Transverse colon (tissue), 4 donors: ENCODE results near the gene RALGPS1. TPM values are rescaled to one million over a fixed set of nuclear protein-coding genes. Genes with fewer than 3 reads are reported as not detected.

Source experiments
- DNase-seq: peaks from one replicate; pipeline ENCODE4 v3.0.0-alpha.2; 2019
- H3K27ac ChIP-seq, 4 donors: fragments of 200-600 bp; sonication (generic); 2 replicates each; pipeline ENCODE4 v1.5.1; 2016 to 2018; ENCODE audit warnings: inconsistent platforms in 4 of 4
- H3K27me3 ChIP-seq: fragments of 200-600 bp; sonication (generic); 2 replicates; pipeline ENCODE4 v1.5.1; 2017; ENCODE audit warnings: inconsistent platforms
- H3K36me3 ChIP-seq, 4 donors: fragments of 200-600 bp; sonication (generic); 2 replicates each; pipeline ENCODE4 v1.5.1; 2017 to 2019; ENCODE audit warnings: inconsistent platforms in 4 of 4
- H3K4me1 ChIP-seq, 4 donors: fragments of 200-600 bp; sonication (generic); 2 replicates each; pipeline ENCODE4 v1.5.1; 2017 to 2020; ENCODE audit warnings: inconsistent platforms in 4 of 4
- H3K4me3 ChIP-seq, 4 donors: fragments of 200-600 bp; sonication (generic); 1 replicate in 1 of 4; 2 replicates in 3 of 4; pipeline versions ENCODE4 v1.5.1 to v1.6.1; 2017 to 2019; ENCODE audit warnings: inconsistent platforms in 4 of 4
- H3K9me3 ChIP-seq, 2 donors: fragments of 200-600 bp; sonication (generic); 2 replicates each; pipeline ENCODE4 v1.5.1; 2017 to 2019; ENCODE audit warnings: inconsistent platforms in 2 of 2
- EP300 ChIP-seq: sonication (generic); formaldehyde crosslinking; IDR thresholded peaks from one replicate; pipeline ENCODE4 v1.6.1; 2017; ENCODE audit warnings: antibody characterized with exemption, low read depth
- POLR2A ChIP-seq: fragments of 450-650 bp; IDR thresholded peaks from one replicate; pipeline ENCODE4 v1.6.1; 2016; ENCODE audit warnings: antibody characterized with exemption, mild to moderate bottlenecking, moderate library complexity
- POLR2AphosphoS5 ChIP-seq, 3 donors: sonication (generic); formaldehyde crosslinking; IDR thresholded peaks; one replicate each; pipeline ENCODE4 v1.6.1; 2016; ENCODE audit warnings: antibody characterized with exemption in 3 of 3
- WGBS, 2 donors: methylation state at CpG; one replicate each; pipeline ENCODE4 v1.1.5; 2018; ENCODE audit warnings: low coverage in 1 of 2; 5-methylcytosine and 5-hydroxymethylcytosine counted together
- in situ Hi-C, 4 donors: fragments of 200-750 bp; cut with MboI; loops; one replicate each; pipeline versions ENCODE4 v1.15.0 to v1.15.1; 2017; ENCODE audit warnings: low sequenced_read_pairs in 3 of 4, low pct_ligation_motif_present in 1 of 4, low pct_unique_long_range_greater_than_20kb in 1 of 4
- intact Hi-C: fragments of 100-400 bp; cut with DNase I; formaldehyde crosslinking; loops from one replicate; pipeline ENCODE4 v1.15.1; 2023; ENCODE audit warnings: low total_unique reads
- total RNA-seq, 4 donors: library from RNA; depleted of rRNA; stranded (reverse); fragments of >200 nt; gene quantifications; one replicate each; pipeline ENCODE4 v1.1.0, GENCODE V29; 2016
- TF ChIP-seq, protein P1 (sequence below), 5 experiments: fragments of 200-600 bp in 3 of 5; fragments of 450-650 bp in 2 of 5; sonication (generic) in 3 of 5; IDR thresholded peaks; 1 replicate in 2 of 5; 2 replicates in 3 of 5; pipeline ENCODE4 v1.5.1; 2016 to 2017; ENCODE audit warnings: antibody characterized with exemption in 5 of 5, inconsistent platforms in 3 of 5, mild to moderate bottlenecking in 2 of 5, moderate library complexity in 1 of 5

Gene RALGPS1
- total RNA-seq, 4 donors from 2014 or later: 46.0 to 119 (median 87.6) TPM

DNA sequence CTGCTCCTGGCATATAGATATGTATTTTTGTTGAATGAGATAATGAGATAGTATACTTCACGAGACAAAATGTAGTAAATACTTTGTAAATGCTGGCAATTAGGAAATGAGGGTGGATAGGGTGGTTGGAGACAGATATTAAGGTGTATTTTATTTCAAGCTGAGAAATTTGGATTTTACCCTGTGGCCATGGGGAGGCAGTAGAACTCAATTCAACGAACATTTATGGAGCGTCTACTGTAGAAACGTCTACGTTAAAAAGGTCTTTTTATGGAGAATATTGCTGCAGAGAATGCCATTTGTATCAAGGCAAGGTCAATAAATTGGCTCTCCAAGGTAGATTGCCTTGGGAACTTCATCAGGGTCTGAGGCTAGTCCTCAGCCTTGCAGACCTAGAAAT, 21.5 kb upstream of the RALGPS1 start:
- TF ChIP-seq, protein P1, sequence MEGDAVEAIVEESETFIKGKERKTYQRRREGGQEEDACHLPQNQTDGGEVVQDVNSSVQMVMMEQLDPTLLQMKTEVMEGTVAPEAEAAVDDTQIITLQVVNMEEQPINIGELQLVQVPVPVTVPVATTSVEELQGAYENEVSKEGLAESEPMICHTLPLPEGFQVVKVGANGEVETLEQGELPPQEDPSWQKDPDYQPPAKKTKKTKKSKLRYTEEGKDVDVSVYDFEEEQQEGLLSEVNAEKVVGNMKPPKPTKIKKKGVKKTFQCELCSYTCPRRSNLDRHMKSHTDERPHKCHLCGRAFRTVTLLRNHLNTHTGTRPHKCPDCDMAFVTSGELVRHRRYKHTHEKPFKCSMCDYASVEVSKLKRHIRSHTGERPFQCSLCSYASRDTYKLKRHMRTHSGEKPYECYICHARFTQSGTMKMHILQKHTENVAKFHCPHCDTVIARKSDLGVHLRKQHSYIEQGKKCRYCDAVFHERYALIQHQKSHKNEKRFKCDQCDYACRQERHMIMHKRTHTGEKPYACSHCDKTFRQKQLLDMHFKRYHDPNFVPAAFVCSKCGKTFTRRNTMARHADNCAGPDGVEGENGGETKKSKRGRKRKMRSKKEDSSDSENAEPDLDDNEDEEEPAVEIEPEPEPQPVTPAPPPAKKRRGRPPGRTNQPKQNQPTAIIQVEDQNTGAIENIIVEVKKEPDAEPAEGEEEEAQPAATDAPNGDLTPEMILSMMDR (IDR thresholded peaks at IDR 0.05): peak in 3 of 5 experiments; percentile 20 to 27 (median 24)
- no peak for TF ChIP-seq POLR2AphosphoS5 (IDR thresholded peaks at IDR 0.05)
- 27 to 45% methylated on average over 1 to 5 of the region's 5 CpGs for WGBS, 2 donors
- in situ Hi-C loops (no loop called here), intact Hi-C loops (no loop called here)
- no peak overlapping the region for H3K27ac ChIP-seq
- H3K27me3 ChIP-seq: no peaks in the 10 kb centered on the region
- no peaks in the 10 kb centered on the region for H3K36me3 ChIP-seq
- no peaks in the 10 kb centered on the region for H3K4me1 ChIP-seq
- no peak for DNase-seq
- H3K4me3 ChIP-seq: no peak overlapping the region
- no peaks in the 10 kb centered on the region for H3K9me3 ChIP-seq

DNA sequence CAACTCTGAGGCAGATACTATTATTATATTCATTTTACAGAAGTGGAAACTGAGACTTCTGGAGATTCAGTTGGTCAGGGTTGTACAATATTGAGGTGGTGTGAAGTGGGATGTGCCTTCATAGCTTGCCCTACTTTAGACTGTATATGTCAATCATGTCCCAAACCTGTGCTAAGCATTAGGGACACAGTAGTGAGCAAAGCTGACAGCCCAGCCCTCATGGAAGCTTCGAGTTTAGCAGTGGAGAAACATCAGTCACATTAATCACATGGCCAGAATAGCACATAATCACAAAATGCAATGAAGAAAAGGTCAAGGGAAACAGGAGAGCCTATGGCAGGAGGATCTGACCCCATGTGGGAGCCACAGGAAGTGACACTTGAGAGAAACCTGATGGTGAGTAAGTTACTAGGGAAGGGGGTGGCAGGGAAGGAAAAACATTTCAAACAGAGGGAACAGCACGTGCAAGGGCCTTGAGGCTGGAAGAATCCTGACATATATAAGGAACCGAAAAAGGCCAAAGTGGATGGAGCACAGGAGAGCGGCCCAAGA, 20.5 kb upstream of the RALGPS1 start:
- WGBS, 2 donors: 86 to 89% methylated on average over 4 of the region's 4 CpGs

DNA sequence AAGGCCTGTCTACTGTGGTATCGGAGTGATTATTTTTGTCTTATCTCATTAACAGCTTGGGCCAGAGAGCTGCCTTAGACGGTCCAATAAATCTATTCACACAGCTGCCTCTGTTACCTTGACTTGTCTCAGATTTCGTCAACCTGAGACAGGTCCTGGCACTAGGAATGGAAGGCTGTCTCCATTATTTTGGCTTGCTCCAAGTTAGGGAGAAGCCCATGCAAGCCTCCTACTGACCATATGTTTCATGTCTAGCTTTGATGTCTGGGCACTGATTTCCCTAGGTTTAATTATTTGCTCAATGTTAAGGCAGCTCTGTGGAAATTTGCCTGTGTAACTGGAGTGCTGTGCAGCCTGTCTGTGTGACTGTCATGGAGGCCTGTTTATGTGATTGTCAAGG, 12.4 kb upstream of the RALGPS1 start:
- intact Hi-C loops: no loop called here
- WGBS, 2 donors: 68 to 82% methylated on average over 3 of the region's 3 CpGs
- H3K36me3 ChIP-seq: no peaks in the 10 kb centered on the region
- no peak overlapping the region for H3K4me3 ChIP-seq
- TF ChIP-seq, protein P1 (IDR thresholded peaks at IDR 0.05): no peak
- TF ChIP-seq EP300 (no peak), POLR2AphosphoS5 (IDR thresholded peaks at IDR 0.05) (no peak), POLR2A (no peak)
- in situ Hi-C loops: no loop called here
- DNase-seq: no peak
- no peak overlapping the region for H3K27ac ChIP-seq
- peaks cover 4 to 6% of the 10 kb centered on the region in 2 donors for H3K9me3 ChIP-seq
- H3K27me3 ChIP-seq: peaks cover 9% of the 10 kb centered on the region
- H3K4me1 ChIP-seq: no peaks in the 10 kb centered on the region

More for the DNA sequence above, 20.5 kb upstream of the RALGPS1 start:
- in situ Hi-C loops (no loop called here), intact Hi-C loops (no loop called here)
- no peaks in the 10 kb centered on the region for H3K9me3 ChIP-seq
- H3K36me3 ChIP-seq: no peaks in the 10 kb centered on the region
- no peak overlapping the region for H3K4me3 ChIP-seq
- no peaks in the 10 kb centered on the region for H3K4me1 ChIP-seq
- no peak overlapping the region for H3K27ac ChIP-seq
- H3K27me3 ChIP-seq: no peaks in the 10 kb centered on the region
- no peak for TF ChIP-seq POLR2AphosphoS5 (IDR thresholded peaks at IDR 0.05)
- no peak for TF ChIP-seq EP300
- TF ChIP-seq POLR2A: no peak
- TF ChIP-seq, protein P1 (IDR thresholded peaks at IDR 0.05): no peak
- no peak for DNase-seq

DNA sequence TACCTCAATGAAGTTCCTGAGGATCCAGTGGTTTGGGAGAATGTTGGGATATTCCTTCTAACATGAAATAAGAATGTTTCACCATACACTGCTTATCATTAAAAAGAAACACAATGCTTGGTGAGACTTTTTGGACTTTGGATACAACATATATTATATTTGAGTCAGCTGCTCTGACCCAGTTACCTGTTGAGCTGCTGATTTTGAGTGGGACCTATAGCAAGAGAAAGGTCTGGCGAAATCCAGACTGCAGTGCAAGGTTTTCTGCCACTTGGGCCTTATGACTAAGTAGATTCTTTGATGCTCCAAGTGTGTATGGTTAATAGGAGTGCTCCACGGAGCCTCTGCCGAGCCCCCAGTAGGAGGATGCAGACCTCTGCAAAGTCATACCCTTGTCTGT, 10.0 kb upstream of the RALGPS1 start:
- WGBS, 2 donors: 73% methylated on average over 3 of the region's 3 CpGs; no CpG with 5 or more reads in 1 of the 2 donors
- Histone ChIP-seq H3K9me3 (peaks cover 4 to 6% of the 10 kb centered on the region in 2 donors), H3K27me3 (peaks cover 15% of the 10 kb centered on the region), H3K36me3 (no peaks in the 10 kb centered on the region), H3K4me1 (no peaks in the 10 kb centered on the region), H3K27ac (no peak overlapping the region), H3K4me3 (no peak overlapping the region)
- TF ChIP-seq, protein P1 (IDR thresholded peaks at IDR 0.05): no peak
- TF ChIP-seq POLR2A (no peak), POLR2AphosphoS5 (IDR thresholded peaks at IDR 0.05) (no peak), EP300 (no peak)
- in situ Hi-C loops (no loop called here), intact Hi-C loops (no loop called here)
- DNase-seq: no peak
